Lung (tissue), 12 donors: ENCODE measurements around the gene ASTN2. TPM values are rescaled to one million over a fixed set of nuclear protein-coding genes. Genes with fewer than 3 reads are reported as not detected.

Experiments
- ATAC-seq: fragments of 200-7000 bp; cut with Tn5 transposase; one replicate; pipeline ENCODE4 v1.9.1; 2020; ENCODE audit warnings: moderate number of reproducible peaks; ENCODE audit not compliant: insufficient read depth, low FRiP score
- DNase-seq, 3 donors: peaks; one replicate each; pipeline ENCODE4 v3.0.0-alpha.2; 2013 to 2017
- H3K27ac ChIP-seq, 2 donors: one replicate each; pipeline ENCODE4 v1.5.1; 2013; ENCODE audit warnings: mild to moderate bottlenecking in 2 of 2, moderate library complexity in 2 of 2, control low read depth in 1 of 2, inconsistent platforms in 1 of 2, low read depth in 1 of 2, low read length in 1 of 2
- H3K27me3 ChIP-seq, 3 donors: one replicate each; pipeline ENCODE4 v1.5.1; 2013; ENCODE audit warnings: low read length in 2 of 3; ENCODE audit not compliant: control insufficient read depth in 3 of 3, insufficient read depth in 3 of 3
- H3K36me3 ChIP-seq, 4 donors: one replicate each; pipeline ENCODE4 v1.5.1; 2013; ENCODE audit warnings: low read length in 4 of 4, mild to moderate bottlenecking in 1 of 4, moderate library complexity in 1 of 4; ENCODE audit not compliant: control insufficient read depth in 4 of 4, insufficient read depth in 4 of 4
- H3K4me1 ChIP-seq, 5 donors: one replicate each; pipeline ENCODE4 v1.5.1; 2013; ENCODE audit warnings: low read length in 5 of 5, mild to moderate bottlenecking in 2 of 5, moderate library complexity in 1 of 5; ENCODE audit not compliant: control insufficient read depth in 5 of 5, insufficient read depth in 5 of 5
- H3K4me3 ChIP-seq: one replicate; pipeline ENCODE4 v1.5.1; 2013; ENCODE audit warnings: mild to moderate bottlenecking, control low read depth, moderate library complexity
- H3K9ac ChIP-seq, 2 donors: one replicate each; pipeline ENCODE4 v1.5.1; 2013; ENCODE audit warnings: low read length in 2 of 2, control low read depth in 1 of 2; ENCODE audit not compliant: insufficient read depth in 1 of 2
- H3K9me3 ChIP-seq, 4 donors: one replicate each; pipeline ENCODE4 v1.5.1; 2013; ENCODE audit warnings: low read length in 3 of 4, mild to moderate bottlenecking in 1 of 4, moderate library complexity in 1 of 4; ENCODE audit not compliant: control insufficient read depth in 4 of 4, insufficient read depth in 3 of 4
- WGBS, 2 donors: extraction: QIAGEN DNeasy Blood & Tissue Kit; methylation state at CpG; one replicate each; pipeline ENCODE4 v1.1.7; 2013; 5-methylcytosine and 5-hydroxymethylcytosine counted together
- polyA plus RNA-seq, 2 donors: library from polyadenylated mRNA; stranded (reverse); fragments of 200-250 nt; gene quantifications; one replicate each; pipeline ENCODE4 v1.2.1, GENCODE V29; 2013
- total RNA-seq, 2 donors: library from RNA; depleted of rRNA in 1 of 2; stranded (reverse); fragments of >200 nt in 1 of 2; gene quantifications; one replicate each; pipeline ENCODE4 v1.2.1, GENCODE V29; 2014 to 2021
- TF ChIP-seq, protein P1 (sequence below): IDR thresholded peaks from 2 replicates; pipeline ENCODE4 v1.5.1; 2012; ENCODE audit warnings: mild to moderate bottlenecking; ENCODE audit errors: control extremely low read depth, extremely low read depth
- donor health status: control.
- donor health status: control.
- donor health status: Bipolar disorder and iron deficiency.
- donor health status: healthy.
- donor health status: DM: yes; HTN: yes; CAD: no.

The ASTN2 gene
- total and polyA plus RNA-seq, 4 donors = 1.4 to 7.0 (median 3.3) TPM

GRCh38 chr9:117204971-117205370 lies 209.9 kb downstream of the ASTN2 start:
- H3K27ac ChIP-seq = no peak overlapping the region
- H3K27me3 ChIP-seq = no peaks in the 10 kb centered on the region
- 63 to 80% methylated on average over 1 of the region's 1 CpG for WGBS, 2 donors
- H3K4me3 ChIP-seq = no peak overlapping the region
- DNase-seq = no peak
- no peaks in the 10 kb centered on the region for H3K36me3 ChIP-seq
- TF ChIP-seq, protein P1, sequence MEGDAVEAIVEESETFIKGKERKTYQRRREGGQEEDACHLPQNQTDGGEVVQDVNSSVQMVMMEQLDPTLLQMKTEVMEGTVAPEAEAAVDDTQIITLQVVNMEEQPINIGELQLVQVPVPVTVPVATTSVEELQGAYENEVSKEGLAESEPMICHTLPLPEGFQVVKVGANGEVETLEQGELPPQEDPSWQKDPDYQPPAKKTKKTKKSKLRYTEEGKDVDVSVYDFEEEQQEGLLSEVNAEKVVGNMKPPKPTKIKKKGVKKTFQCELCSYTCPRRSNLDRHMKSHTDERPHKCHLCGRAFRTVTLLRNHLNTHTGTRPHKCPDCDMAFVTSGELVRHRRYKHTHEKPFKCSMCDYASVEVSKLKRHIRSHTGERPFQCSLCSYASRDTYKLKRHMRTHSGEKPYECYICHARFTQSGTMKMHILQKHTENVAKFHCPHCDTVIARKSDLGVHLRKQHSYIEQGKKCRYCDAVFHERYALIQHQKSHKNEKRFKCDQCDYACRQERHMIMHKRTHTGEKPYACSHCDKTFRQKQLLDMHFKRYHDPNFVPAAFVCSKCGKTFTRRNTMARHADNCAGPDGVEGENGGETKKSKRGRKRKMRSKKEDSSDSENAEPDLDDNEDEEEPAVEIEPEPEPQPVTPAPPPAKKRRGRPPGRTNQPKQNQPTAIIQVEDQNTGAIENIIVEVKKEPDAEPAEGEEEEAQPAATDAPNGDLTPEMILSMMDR = no peak
- H3K4me1 ChIP-seq = no peaks in the 10 kb centered on the region
- no peak for ATAC-seq
- peaks cover 0 to 12% (median 2%) of the 10 kb centered on the region in 4 donors for H3K9me3 ChIP-seq
- no peak overlapping the region for H3K9ac ChIP-seq

GRCh38 chr9:117191504-117192261 lies 223.2 kb downstream of the ASTN2 start:
- H3K4me1 ChIP-seq = no peaks in the 10 kb centered on the region
- WGBS, 2 donors = 34 to 43% methylated on average over 5 of the region's 5 CpGs
- H3K36me3 ChIP-seq = no peaks in the 10 kb centered on the region
- H3K9ac ChIP-seq = no peak overlapping the region
- ATAC-seq (no peak), DNase-seq (no peak)
- no peak overlapping the region for H3K4me3 ChIP-seq
- no peak overlapping the region for H3K27ac ChIP-seq
- H3K9me3 ChIP-seq = no peaks in the 10 kb centered on the region
- TF ChIP-seq, protein P1 = no peak
- no peaks in the 10 kb centered on the region for H3K27me3 ChIP-seq

DNA sequence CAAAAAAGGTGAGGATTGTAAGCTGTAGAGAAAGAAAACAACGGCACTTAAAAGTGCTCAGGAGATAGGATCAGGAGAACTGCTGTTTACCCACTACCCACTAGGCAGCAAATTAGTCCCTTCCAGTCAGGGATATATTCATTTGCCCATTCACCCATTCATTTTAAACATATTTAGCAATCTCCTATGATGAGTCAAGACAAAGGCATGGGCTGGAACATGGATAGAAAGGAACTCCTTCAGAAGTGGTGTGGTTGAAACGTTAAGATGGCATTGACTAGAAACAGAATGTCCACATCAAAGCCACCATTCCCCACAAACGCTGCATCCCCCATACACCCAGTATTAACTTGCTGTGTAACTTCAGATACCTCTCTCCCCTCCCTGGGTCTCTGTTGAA lies 225.7 kb downstream of the ASTN2 start:
- H3K9me3 ChIP-seq = no peaks in the 10 kb centered on the region
- H3K27me3 ChIP-seq = no peaks in the 10 kb centered on the region
- ATAC-seq (no peak), DNase-seq (no peak)
- H3K36me3 ChIP-seq = no peaks in the 10 kb centered on the region
- 75 to 90% methylated on average over 3 of the region's 3 CpGs for WGBS, 2 donors
- no peak overlapping the region for H3K9ac ChIP-seq
- no peak overlapping the region for H3K27ac ChIP-seq
- no peak overlapping the region for H3K4me3 ChIP-seq
- H3K4me1 ChIP-seq = no peaks in the 10 kb centered on the region
- TF ChIP-seq, protein P1 = no peak
